HG03460 (cell line): ENCODE results near the gene DUSP19.
"Not testable (repeated sequence)": the region's sequence is repeated elsewhere in the genome, so short reads cannot be mapped to it uniquely, and the experiment has no call there.

Source experiments
- ATAC-seq: cut with Tn5 transposase; IDR thresholded peaks from one replicate; pipeline ENCODE4 v1.9.1; 2021; ENCODE audit not compliant: unreplicated experiment

DUSP19 gene

GRCh38 chr2:183078464-183079138, at the start of gene DUSP19:
DUSP19 (plus strand) TSS chr2:183078747; CDS start chr2:183078934, 187 bp downstream.
- peak; percentile 94 for ATAC-seq

DNA sequence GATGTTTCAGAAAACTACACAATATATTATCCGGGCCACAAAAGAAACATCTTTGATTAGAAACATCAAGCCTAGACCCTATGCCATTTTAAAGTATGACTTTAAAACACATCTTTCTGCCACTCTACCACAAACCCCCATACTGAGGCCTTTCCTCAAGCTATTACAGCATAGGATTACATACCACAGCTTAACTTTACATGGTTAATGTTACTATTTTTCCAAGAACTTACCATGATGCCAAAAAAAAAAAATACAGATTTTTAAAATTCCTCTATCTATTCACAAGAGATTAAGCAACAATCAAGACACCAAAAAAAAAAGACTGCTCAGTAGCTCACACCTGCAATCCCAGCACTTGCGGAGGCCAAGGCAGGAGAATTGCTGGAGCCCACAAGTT, 49.3 kb upstream of the DUSP19 start:
- ATAC-seq, result no peak

DNA sequence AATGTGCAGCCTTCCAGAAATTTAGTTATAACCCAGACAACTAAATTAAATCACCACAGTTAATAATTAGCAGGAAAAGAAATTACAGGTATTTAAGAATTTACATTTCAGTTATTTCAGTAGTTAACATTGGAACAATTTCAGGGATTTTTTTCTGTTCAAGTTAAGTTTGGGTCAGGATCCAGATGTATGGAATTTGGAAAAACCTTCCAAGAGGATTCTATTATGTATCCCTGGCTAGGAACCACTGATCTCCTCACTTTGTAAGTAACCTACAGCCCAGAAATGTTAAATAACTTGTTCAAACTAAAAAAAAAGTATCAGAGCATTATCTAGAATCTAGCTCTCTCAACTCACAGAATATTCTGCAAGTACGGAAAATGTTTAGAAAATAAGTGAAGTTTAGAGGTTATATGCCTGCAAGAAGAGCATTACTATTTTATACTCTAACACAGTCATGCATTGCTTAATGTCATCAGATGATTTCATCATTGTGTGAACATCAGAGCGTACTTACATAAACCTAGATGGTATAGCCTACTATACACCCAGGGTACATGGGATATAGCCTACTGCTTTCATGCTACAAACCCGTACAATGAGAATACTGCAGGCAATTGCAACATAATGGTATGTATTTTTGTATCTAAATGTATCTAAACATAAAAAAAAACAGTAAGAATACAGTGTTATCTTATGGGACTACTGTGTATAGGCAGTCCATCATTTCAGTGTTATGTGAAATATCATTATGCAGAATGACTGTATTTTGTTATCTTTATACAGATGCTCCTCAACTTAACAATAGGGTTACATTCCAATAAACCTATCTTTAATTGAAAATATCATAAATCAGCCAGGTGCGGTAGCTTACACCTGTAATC, 46.4 kb upstream of the DUSP19 start:
- ATAC-seq, result no peak

- no peak for ATAC-seq
Observed at GRCh38 chr2:183033951-183034350, 44.6 kb upstream of the DUSP19 start.

- no peak for ATAC-seq
Observed at GRCh38 chr2:183034806-183035205, 43.7 kb upstream of the DUSP19 start.

- ATAC-seq, result no peak
Observed at GRCh38 chr2:183035298-183035953, 43.1 kb upstream of the DUSP19 start.

DNA sequence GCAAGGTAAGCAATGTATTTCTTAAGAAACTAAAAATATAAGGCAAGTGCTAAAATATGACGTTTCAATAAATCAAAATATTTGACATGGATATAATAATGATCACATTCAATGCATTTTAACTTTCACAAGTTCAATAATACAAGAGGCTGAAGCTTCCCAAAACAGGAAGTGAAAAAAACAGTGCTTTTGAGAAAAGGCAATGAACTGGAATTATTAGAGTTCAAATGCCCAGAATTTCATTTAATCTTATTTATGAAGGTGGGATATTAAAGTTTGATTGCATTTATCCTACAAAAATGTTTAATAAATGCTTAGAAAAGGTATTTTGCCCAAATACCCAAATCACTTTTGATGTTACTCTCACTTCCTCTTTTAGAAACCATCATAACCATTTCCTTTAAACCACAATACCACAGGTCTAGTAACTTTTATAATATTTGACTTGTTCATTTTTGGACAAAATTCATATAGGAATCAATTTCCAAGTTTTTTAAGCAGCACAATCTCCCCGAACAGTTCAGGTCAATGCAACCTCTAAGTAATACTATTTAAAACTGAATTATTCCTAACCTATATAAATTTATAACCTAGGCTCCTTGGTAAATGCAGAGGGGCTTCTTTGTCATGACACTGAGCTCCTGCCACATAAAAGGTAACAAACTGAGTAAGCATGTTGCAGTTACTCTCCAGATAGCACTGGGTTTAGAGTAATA, 42.4 kb upstream of the DUSP19 start:
- peak; percentile 49 for ATAC-seq

- no peak for ATAC-seq
Observed at GRCh38 chr2:183037074-183037552, 41.4 kb upstream of the DUSP19 start.

DNA sequence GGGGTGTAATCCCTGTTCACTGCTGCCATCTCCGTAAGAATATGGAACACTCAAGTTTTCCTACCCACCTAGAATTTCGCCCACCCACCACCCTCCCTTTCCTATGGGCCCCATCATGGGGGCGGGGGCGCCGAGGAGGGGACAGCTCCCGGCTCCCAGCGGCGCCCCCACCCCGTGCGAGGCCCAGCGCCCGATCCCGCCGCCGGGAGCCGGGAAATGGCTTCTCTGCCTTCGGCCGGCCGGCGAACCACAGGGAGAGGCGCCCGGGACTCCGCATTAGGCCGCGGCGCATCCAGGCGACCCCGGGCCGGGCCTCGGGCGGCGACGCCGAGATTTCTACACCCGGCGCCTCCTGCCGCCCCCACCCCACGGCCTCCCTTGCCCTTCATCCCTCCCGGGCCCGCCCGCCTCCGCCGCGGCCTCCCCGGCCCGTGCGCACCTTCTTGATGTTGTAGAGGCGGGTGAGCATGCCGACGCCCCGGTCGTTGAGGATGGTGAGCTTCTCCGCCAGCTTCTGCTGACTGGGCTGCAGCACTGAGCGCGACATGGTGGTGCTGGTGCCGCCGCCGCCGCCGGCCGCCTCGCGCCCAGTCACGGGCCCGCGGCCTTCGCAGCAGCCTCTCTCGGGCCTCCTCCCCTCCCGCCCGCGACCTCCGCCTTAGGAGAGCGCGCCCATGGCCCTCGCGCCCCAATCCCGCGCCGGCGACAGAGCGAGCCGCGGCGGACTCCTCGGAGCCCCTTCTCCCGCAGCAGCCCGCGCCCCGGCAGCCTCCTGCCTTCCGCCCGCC, 40.8 kb upstream of the DUSP19 start:
- peak; percentile 36 for ATAC-seq

- ATAC-seq, result peak; percentile 68
Observed at GRCh38 chr2:183038341-183039300, 39.9 kb upstream of the DUSP19 start, which contains the start of gene NCKAP1. NCKAP1 (minus strand) TSS chr2:183038457; CDS start chr2:183038099, 358 bp downstream.

DNA sequence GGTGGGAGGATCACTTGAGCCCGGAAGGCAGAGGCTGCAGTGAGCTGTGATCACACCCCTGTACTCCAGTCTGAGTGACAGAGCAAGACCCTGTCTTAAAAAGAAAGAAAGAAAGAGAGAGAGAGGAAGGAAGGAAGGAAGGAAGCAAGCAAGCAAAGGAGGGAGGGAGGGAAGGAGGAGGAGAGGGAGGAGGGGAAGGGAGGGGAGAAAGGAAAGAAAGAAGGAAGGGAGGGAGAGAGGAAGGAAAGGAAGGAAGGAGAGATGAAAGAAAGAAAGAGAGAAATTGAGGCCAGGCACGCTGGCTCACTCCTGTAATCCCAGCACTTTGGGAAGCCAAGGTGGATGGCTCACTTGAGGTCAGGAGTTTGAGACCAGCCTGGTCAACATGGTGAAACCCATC, 37.9 kb upstream of the DUSP19 start:
- no peak for ATAC-seq

- ATAC-seq, result not testable (repeated sequence)
Observed at GRCh38 chr2:183043580-183043979, 35.0 kb upstream of the DUSP19 start.

GRCh38 chr2:183047486-183048125, 30.9 kb upstream of the DUSP19 start:
- ATAC-seq, result not testable (repeated sequence)

GRCh38 chr2:183049420-183049819, 29.1 kb upstream of the DUSP19 start:
- ATAC-seq, result no peak

- peak; percentile 33 for ATAC-seq
Observed at GRCh38 chr2:183057333-183057985, 21.1 kb upstream of the DUSP19 start.

GRCh38 chr2:183059561-183059960, 19.0 kb upstream of the DUSP19 start:
- ATAC-seq, result no peak

- no peak for ATAC-seq
Observed at GRCh38 chr2:183060571-183061231, 17.8 kb upstream of the DUSP19 start.
